ENCODE data around the gene NFATC4. TPM values are rescaled to one million over a fixed set of nuclear protein-coding genes. Genes with fewer than 3 reads are reported as not detected.
"Not testable (repeated sequence)": the region's sequence is repeated elsewhere in the genome, so short reads cannot be mapped to it uniquely, and the experiment has no call there.

The NFATC4 gene
- total RNA-seq, 1 donor from 2014 or later = 42.4 TPM

DNA sequence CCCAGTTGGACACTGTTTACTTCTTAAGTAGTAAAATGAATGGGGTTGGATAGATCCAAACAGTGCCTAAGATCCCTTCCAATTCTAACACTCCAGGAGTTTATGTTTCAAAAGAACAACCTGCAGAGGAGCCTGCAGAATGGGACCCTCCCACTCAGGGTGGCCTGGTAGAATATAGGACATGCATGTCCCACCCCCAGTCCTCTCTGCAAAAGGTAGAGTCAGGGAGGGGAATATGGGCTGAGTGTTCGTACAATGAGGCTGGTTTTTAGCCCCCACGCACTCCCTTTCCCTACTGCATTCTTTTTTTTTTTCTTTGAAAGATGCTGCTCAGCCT is 19.0 kb downstream of the NFATC4 start:
- H3K36me3 Mint-ChIP-seq (ENCODE audit: low read depth, unreplicated experiment) = no peaks in the 10 kb centered on the region
- peaks cover 3% of the 10 kb centered on the region for H3K27me3 Mint-ChIP-seq (ENCODE audit: unreplicated experiment)
- H3K9me3 Mint-ChIP-seq (ENCODE audit: unreplicated experiment) = no peaks in the 10 kb centered on the region
- H3K27ac Mint-ChIP-seq (ENCODE audit: unreplicated experiment) = no peak overlapping the region
- peaks cover 20% of the 10 kb centered on the region for H3K4me1 Mint-ChIP-seq (ENCODE audit: unreplicated experiment)
- TF ChIP-seq, protein P1, sequence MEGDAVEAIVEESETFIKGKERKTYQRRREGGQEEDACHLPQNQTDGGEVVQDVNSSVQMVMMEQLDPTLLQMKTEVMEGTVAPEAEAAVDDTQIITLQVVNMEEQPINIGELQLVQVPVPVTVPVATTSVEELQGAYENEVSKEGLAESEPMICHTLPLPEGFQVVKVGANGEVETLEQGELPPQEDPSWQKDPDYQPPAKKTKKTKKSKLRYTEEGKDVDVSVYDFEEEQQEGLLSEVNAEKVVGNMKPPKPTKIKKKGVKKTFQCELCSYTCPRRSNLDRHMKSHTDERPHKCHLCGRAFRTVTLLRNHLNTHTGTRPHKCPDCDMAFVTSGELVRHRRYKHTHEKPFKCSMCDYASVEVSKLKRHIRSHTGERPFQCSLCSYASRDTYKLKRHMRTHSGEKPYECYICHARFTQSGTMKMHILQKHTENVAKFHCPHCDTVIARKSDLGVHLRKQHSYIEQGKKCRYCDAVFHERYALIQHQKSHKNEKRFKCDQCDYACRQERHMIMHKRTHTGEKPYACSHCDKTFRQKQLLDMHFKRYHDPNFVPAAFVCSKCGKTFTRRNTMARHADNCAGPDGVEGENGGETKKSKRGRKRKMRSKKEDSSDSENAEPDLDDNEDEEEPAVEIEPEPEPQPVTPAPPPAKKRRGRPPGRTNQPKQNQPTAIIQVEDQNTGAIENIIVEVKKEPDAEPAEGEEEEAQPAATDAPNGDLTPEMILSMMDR (IDR thresholded peaks at IDR 0.05; ENCODE audit: unreplicated experiment) = no peak
- no peak overlapping the region for H3K4me3 Mint-ChIP-seq (ENCODE audit: unreplicated experiment)
- DNase-seq (ENCODE audit: low spot score) = no peak

DNA sequence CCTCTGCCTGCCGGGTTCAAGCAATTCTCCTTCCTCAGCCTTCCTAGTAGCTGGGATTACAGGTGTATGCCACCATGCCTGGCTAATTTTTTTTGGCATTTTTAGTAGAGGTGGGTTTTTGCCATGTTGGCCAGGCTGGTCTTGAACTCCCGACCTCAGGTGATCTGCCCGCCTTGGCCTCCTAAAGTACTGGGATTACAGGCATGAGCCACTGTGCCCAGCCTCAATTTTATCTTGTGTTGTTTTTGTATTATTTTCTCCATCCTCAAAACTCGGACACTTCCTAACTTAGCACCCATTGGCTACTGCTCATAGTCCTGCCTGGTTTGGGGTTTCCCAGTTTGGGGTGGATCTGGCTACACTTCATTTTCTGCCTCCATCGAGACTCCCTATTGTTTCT is 19.6 kb downstream of the NFATC4 start:
- H3K36me3 Mint-ChIP-seq (ENCODE audit: low read depth, unreplicated experiment); H3K4me3 Mint-ChIP-seq (ENCODE audit: unreplicated experiment); H3K27ac Mint-ChIP-seq (ENCODE audit: unreplicated experiment); H3K9me3 Mint-ChIP-seq (ENCODE audit: unreplicated experiment); DNase-seq (ENCODE audit: low spot score); H3K27me3 Mint-ChIP-seq (ENCODE audit: unreplicated experiment): not testable (repeated sequence)
- H3K4me1 Mint-ChIP-seq (ENCODE audit: unreplicated experiment) = peaks cover 20% of the 10 kb centered on the region

DNA sequence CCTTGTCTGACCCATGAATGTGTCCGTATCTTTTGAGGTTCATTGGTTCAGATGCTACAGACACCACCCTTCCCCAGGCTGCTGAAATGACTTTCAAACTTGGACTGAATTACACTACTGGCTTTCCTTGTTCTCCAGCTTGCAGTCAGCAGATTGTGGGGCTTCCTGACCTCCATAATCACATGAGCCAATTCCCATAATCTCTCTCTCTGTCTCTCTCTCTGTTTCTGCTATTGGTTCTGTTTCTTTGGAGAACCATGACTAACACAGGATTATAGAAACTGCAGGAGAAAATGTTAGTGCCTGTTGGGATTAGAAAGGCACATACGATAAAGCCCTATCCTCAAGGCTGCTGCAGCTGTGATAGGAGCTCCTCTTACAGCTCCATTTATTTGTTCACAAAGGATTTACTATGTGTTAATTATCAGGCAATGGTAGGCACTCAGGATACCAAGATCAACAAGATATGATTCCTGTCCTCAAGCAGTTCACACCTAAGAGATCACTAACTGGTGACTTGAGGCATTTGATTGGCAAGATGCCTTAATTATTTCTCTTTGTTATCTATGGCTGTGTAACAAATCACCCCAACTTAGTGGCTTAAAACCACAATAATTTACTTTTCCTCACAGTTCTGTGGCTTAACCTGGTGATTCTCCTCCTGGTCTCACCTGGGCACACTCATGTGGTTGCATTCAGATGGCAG is 20.6 kb downstream of the NFATC4 start:
- no peak overlapping the region for H3K4me3 Mint-ChIP-seq (ENCODE audit: unreplicated experiment)
- no peaks in the 10 kb centered on the region for H3K36me3 Mint-ChIP-seq (ENCODE audit: low read depth, unreplicated experiment)
- H3K9me3 Mint-ChIP-seq (ENCODE audit: unreplicated experiment) = no peaks in the 10 kb centered on the region
- peaks cover 20% of the 10 kb centered on the region for H3K4me1 Mint-ChIP-seq (ENCODE audit: unreplicated experiment)
- H3K27ac Mint-ChIP-seq (ENCODE audit: unreplicated experiment) = no peak overlapping the region
- TF ChIP-seq, protein P1 (IDR thresholded peaks at IDR 0.05; ENCODE audit: unreplicated experiment) = no peak
- no peak for DNase-seq (ENCODE audit: low spot score)
- H3K27me3 Mint-ChIP-seq (ENCODE audit: unreplicated experiment) = peaks cover 3% of the 10 kb centered on the region

DNA sequence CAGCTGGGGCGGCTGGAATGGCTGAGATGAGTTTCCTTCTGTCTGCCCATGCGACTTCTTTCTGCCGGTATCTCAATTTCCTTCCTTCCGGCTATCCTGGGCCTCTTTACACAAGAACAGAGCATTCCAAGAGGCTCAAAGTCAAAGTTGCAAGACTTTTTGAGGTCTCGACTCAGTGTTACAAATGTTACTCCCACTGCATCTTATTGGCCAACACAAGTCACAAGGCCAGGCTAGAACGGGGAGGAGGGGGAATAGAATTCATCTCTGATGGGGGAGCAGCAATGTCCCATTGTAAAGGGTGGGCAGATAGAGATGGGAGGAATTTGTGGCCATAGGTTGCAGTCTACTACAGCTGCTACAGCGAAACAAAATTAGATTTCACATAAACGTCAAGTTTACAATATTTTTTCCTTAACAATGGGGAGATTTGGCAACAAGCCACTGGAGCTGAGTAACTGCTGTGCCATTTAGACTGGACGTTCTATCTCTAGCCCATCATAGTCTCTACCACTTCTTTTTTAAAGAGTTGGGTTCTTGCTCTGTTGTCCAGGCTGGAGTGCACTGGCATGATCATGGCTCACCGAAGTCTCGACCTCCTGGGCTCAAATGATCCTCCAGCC is 21.4 kb downstream of the NFATC4 start:
- H3K27ac Mint-ChIP-seq (ENCODE audit: unreplicated experiment) = no peak overlapping the region

DNA sequence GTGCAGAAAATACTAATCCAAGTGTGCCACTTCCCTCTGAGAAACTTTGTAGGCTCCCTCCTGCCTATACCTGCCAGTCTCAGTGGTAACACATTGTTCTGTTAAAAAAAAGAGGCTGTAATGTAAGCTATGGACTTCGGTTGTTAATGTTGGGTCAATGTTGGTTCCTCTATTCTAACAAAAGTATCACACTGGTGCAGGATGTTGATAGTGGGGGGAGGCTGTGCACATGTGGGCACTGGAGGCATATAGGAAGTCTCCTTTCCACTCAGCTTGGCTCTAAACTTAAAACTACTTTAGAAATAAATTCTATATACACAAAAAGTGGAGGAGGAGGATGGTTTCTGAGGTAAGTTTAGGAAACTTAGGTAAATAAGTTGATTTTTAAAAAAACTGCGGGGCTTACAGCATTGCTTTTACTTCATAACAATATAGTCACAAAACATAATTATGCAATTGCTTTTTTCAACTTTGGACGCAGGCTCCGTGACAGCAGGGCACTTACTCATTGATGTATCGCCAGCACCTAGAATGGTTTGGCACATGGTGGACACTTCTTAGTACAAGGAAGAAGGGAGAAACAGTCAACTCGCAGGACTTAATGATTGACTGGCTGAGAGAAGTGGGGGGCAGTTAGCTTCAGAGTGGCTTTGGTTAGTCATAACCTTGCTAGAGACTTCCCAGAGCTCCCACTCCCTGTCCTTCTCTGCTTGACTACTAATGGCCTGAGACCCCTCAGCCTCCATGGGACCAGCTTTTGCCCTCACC is 22.9 kb downstream of the NFATC4 start:
- Mint-ChIP-seq H3K27me3 (ENCODE audit: unreplicated experiment) (peaks cover 3% of the 10 kb centered on the region), H3K36me3 (ENCODE audit: low read depth, unreplicated experiment) (no peaks in the 10 kb centered on the region), H3K4me3 (ENCODE audit: unreplicated experiment) (no peak overlapping the region), H3K27ac (ENCODE audit: unreplicated experiment) (no peak overlapping the region), H3K4me1 (ENCODE audit: unreplicated experiment) (peaks cover 25% of the 10 kb centered on the region), H3K9me3 (ENCODE audit: unreplicated experiment) (no peaks in the 10 kb centered on the region)
- TF ChIP-seq, protein P1 (IDR thresholded peaks at IDR 0.05; ENCODE audit: unreplicated experiment) = no peak
- DNase-seq (ENCODE audit: low spot score) = no peak

More for the DNA sequence above, 21.4 kb downstream of the NFATC4 start:
- H3K4me1 Mint-ChIP-seq (ENCODE audit: unreplicated experiment) = peaks cover 20% of the 10 kb centered on the region
- H3K4me3 Mint-ChIP-seq (ENCODE audit: unreplicated experiment) = no peak overlapping the region
- no peak for DNase-seq (ENCODE audit: low spot score)
- no peaks in the 10 kb centered on the region for H3K9me3 Mint-ChIP-seq (ENCODE audit: unreplicated experiment)
- peaks cover 3% of the 10 kb centered on the region for H3K27me3 Mint-ChIP-seq (ENCODE audit: unreplicated experiment)
- TF ChIP-seq, protein P1 (IDR thresholded peaks at IDR 0.05; ENCODE audit: unreplicated experiment) = no peak
- H3K36me3 Mint-ChIP-seq (ENCODE audit: low read depth, unreplicated experiment) = no peaks in the 10 kb centered on the region
